Loucy (cell line): ENCODE measurements around the gene C1QTNF12.

Experiments used
- H2AFZ ChIP-seq: fragments of 200-600 bp; sonication (generic); 2 replicates; pipeline ENCODE4 v1.6.0; 2016; ENCODE audit warnings: antibody characterized with exemption, mild to moderate bottlenecking, low read length, moderate library complexity
- H3F3A ChIP-seq: fragments of 200-600 bp; 2 replicates; pipeline ENCODE4 v1.6.0; 2016; ENCODE audit warnings: antibody characterized with exemption, low read depth, mild to moderate bottlenecking
- H3K27me3 ChIP-seq: fragments of 200-600 bp; sonication (generic); 2 replicates; pipeline ENCODE4 v1.6.1; 2014; ENCODE audit warnings: low read length, mild to moderate bottlenecking; ENCODE audit not compliant: insufficient read depth, poor library complexity, severe bottlenecking
- H3K36me3 ChIP-seq: fragments of 200-600 bp; sonication (generic); 2 replicates; pipeline ENCODE4 v1.6.1; 2016; ENCODE audit warnings: low read length; ENCODE audit not compliant: insufficient read depth
- H3K4me1 ChIP-seq: fragments of 200-600 bp; sonication (generic); 2 replicates; pipeline ENCODE4 v1.5.1; 2014; ENCODE audit warnings: low read length, mild to moderate bottlenecking; ENCODE audit not compliant: insufficient read depth, poor library complexity, severe bottlenecking
- H3K4me2 ChIP-seq: fragments of 200-600 bp; sonication (generic); 2 replicates; pipeline ENCODE4 v1.6.0; 2014; ENCODE audit warnings: antibody characterized with exemption, low read length, low read depth, mild to moderate bottlenecking; ENCODE audit not compliant: poor library complexity, severe bottlenecking
- H3K4me3 ChIP-seq: fragments of 200-600 bp; sonication (generic); 2 replicates; pipeline ENCODE4 v1.5.1; 2014; ENCODE audit warnings: low read length, mild to moderate bottlenecking, mixed read lengths; ENCODE audit not compliant: poor library complexity, severe bottlenecking
- H3K79me2 ChIP-seq: fragments of 200-600 bp; sonication (generic); 2 replicates; pipeline ENCODE4 v1.6.1; 2014; ENCODE audit warnings: low read length; ENCODE audit not compliant: insufficient read depth
- H3K9ac ChIP-seq: fragments of 200-600 bp; sonication (generic); 2 replicates; pipeline ENCODE4 v1.6.0; 2014; ENCODE audit warnings: mild to moderate bottlenecking, low read depth, low read length, moderate library complexity; ENCODE audit not compliant: poor library complexity, severe bottlenecking
- H3K9me2 ChIP-seq: fragments of 200-600 bp; sonication (generic); replicated peaks from 2 replicates; pipeline ENCODE4 v1.6.1; 2016; ENCODE audit warnings: low read depth, low read length, mixed read lengths
- H3K9me3 ChIP-seq: fragments of 200-600 bp; sonication (generic); 2 replicates; pipeline ENCODE4 v1.6.1; 2014; ENCODE audit warnings: mild to moderate bottlenecking, antibody characterized with exemption, low read length, low read depth; ENCODE audit not compliant: insufficient read depth
- H4K20me1 ChIP-seq: fragments of 200-600 bp; sonication (generic); 2 replicates; pipeline ENCODE4 v1.6.0; 2014; ENCODE audit warnings: antibody characterized with exemption, low read length, mild to moderate bottlenecking; ENCODE audit not compliant: insufficient read depth, poor library complexity, severe bottlenecking
- EZH2phosphoT487 ChIP-seq: fragments of 200-600 bp; IDR thresholded peaks from 2 replicates; pipeline ENCODE4 v1.6.1; 2018; ENCODE audit warnings: antibody characterized with exemption, mild to moderate bottlenecking, moderate library complexity, borderline replicate concordance
- TF ChIP-seq, protein P1 (sequence below): fragments of 200-600 bp; sonication (generic); conservative IDR thresholded peaks from 2 replicates; pipeline ENCODE4 v1.5.1; 2014; ENCODE audit warnings: mild to moderate bottlenecking, antibody characterized with exemption, low read length

C1QTNF12 gene

DNA sequence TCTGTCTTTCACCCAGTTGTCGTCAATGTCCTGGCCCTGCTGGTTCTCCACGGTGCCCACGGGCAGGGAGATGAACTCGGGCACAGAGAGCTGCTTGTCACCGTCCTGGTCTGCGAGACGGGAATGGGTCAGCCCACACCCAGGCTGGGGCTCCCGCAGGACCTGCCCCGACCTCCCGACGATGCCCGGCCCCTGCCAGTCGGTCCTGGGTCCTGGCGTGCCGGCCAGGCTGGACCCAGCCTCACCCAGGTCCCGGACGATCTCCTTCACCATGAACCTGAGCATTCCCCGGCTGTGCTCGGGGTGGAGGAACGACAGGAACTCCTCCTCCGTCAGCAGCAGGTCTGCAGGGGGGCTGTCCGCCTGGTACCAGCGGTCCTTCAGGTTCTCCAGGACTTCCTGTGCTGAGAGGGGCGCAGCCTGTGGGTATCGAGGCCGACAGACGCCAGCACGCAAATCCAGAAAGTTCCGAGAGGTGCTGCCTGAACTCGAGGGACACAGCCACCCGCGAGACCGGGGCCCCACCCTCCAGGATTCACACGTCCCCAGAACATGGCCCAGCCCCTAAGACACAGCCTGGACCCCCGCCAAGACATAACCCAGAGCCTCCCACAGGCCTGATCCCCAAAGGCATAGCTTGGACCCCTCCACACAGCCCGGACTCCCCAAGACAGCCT, 27.9 kb downstream of the C1QTNF12 start:
- Histone ChIP-seq H3K9ac (no peak overlapping the region), H3K79me2 (no peaks in the 10 kb centered on the region), H3F3A (no peaks in the 10 kb centered on the region), H4K20me1 (peaks cover 4% of the 10 kb centered on the region), H3K9me2 (no peaks in the 10 kb centered on the region), H3K4me2 (no peak overlapping the region), H3K4me1 (peaks cover 17% of the 10 kb centered on the region), H3K27me3 (no peaks in the 10 kb centered on the region), H2AFZ (no peak overlapping the region), H3K9me3 (no peaks in the 10 kb centered on the region), H3K4me3 (no peak overlapping the region), H3K36me3 (peaks cover 52% of the 10 kb centered on the region; the same call in 1 of the 2 replicates)
- TF ChIP-seq EZH2phosphoT487: no peak
- TF ChIP-seq, protein P1, sequence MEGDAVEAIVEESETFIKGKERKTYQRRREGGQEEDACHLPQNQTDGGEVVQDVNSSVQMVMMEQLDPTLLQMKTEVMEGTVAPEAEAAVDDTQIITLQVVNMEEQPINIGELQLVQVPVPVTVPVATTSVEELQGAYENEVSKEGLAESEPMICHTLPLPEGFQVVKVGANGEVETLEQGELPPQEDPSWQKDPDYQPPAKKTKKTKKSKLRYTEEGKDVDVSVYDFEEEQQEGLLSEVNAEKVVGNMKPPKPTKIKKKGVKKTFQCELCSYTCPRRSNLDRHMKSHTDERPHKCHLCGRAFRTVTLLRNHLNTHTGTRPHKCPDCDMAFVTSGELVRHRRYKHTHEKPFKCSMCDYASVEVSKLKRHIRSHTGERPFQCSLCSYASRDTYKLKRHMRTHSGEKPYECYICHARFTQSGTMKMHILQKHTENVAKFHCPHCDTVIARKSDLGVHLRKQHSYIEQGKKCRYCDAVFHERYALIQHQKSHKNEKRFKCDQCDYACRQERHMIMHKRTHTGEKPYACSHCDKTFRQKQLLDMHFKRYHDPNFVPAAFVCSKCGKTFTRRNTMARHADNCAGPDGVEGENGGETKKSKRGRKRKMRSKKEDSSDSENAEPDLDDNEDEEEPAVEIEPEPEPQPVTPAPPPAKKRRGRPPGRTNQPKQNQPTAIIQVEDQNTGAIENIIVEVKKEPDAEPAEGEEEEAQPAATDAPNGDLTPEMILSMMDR: no peak

DNA sequence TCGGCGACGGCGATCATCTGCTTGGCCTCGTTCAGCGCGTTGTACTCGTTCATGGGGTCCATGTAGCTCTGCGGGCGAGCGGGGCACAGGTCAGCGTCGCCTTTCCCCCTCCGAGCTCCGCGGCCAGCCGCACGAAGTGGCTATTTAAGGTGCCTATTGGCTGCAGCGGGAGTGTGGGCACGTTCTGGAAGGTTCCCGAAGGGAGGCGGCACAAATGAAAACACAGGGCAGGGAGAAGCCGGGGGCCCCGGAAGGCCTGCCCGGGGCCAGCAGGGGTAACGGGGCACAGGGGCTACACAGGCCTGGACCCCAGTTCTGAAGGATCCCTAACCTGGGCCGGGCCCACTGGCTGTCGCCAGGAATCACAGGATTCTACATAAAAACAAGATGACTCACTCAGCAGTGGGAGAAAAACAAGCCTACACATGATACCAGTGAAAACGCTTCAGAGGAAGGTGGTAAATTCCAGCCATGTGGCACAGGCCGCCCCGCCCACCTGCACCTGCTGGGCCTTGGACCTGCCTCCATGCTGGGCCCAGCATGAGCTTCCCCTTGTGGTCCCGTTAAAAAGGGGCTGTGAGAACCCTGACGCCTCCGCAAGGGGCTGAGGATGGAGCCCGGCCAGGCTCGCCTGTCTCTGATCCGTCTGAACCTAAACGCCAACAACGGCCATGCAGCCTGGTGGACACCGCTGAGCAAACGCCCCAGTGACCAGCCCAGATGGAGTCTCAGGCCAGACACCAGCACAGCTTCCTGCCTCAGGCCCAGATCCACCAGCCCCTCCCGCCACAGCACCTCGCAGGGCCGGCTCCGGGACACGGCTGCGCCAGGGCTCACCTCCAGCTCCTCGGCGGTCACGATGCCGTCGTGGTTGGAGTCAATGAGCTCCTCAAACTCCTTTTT, 28.6 kb downstream of the C1QTNF12 start:
- Histone ChIP-seq H3K4me2 (no peak overlapping the region), H3K4me1 (peaks cover 24% of the 10 kb centered on the region), H3K4me3 (no peak overlapping the region), H3K36me3 (peaks cover 46% of the 10 kb centered on the region; the same call in 1 of the 2 replicates), H3F3A (no peaks in the 10 kb centered on the region), H2AFZ (no peak overlapping the region), H3K9me2 (no peaks in the 10 kb centered on the region), H3K9me3 (no peaks in the 10 kb centered on the region), H3K27me3 (no peaks in the 10 kb centered on the region), H3K79me2 (no peaks in the 10 kb centered on the region), H4K20me1 (peaks cover 4% of the 10 kb centered on the region), H3K9ac (no peak overlapping the region)
- TF ChIP-seq, protein P1: no peak
- no peak for TF ChIP-seq EZH2phosphoT487

DNA sequence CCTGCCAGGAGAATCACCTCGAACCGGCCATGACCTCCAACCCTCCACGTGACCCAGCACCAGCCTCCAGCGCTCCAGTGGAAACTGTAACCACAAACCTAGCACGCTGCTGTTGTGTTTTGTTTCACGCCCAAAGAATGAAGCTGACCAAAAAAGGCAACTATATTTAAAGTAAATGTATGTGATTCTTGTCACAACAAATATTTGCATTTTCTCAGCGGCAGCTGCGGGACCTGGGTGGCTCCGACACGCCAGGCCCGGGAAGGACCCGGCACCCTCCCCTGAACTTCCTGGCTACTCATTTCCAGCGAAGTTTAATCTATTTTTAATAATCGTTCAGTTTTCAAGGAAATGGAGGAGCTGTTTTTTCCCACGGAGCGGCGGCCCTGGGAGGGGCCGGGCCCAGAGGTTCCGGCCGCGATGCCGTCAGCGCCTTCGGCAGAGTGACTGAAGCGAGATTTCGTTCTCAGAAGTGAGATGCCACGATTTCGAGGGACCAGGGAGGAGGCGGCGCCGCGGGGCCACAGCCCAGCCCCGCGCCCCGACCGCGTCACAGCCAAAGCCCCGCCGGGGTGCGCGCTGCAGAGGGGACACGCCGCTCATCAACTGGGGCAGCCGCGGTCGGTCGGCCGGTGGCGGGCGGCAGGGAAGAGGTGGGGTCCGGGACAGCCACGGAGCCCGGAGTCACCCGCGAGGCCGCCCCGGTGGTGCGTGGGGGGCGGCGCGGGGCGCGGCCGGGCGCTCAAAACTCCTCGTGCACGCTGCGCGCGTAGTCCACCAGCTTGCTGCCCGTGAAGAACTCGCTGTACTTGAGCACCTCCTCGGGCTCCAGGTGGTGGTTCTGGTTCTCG, 29.5 kb downstream of the C1QTNF12 start:
- Histone ChIP-seq H3K36me3 (peaks cover 41% of the 10 kb centered on the region; the same call in 1 of the 2 replicates), H3K9me3 (no peaks in the 10 kb centered on the region), H3K27me3 (no peaks in the 10 kb centered on the region), H2AFZ (no peak overlapping the region), H3K4me1 (peaks cover 24% of the 10 kb centered on the region), H3K9me2 (no peaks in the 10 kb centered on the region), H3K4me2 (no peak overlapping the region), H3K9ac (no peak overlapping the region), H3K79me2 (peaks cover 2% of the 10 kb centered on the region; the same call in 1 of the 2 replicates), H4K20me1 (peaks cover 4% of the 10 kb centered on the region), H3K4me3 (no peak overlapping the region), H3F3A (no peaks in the 10 kb centered on the region)
- no peak for TF ChIP-seq EZH2phosphoT487
- TF ChIP-seq, protein P1: no peak
